Ovary (tissue), 9 donors: Measurements from ENCODE around the gene CD164L2. TPM values are rescaled to one million over a fixed set of nuclear protein-coding genes. Genes with fewer than 3 reads are reported as not detected.

Experiments
- DNase-seq, 5 donors: peaks; one replicate each; pipeline ENCODE4 v3.0.0-alpha.2; 2019 to 2020
- H3K27ac ChIP-seq, 2 donors: fragments of 200-600 bp; one replicate each; pipeline versions ENCODE4 v1.5.1 to v1.8.0; 2019 to 2022
- H3K27me3 ChIP-seq: fragments of 200-600 bp; one replicate; pipeline ENCODE4 v1.8.0; 2022
- H3K36me3 ChIP-seq: fragments of 200-600 bp; sonication (generic); one replicate; pipeline ENCODE4 v1.5.1; 2019
- H3K4me1 ChIP-seq: one replicate; pipeline ENCODE4 v1.8.1; 2013; ENCODE audit warnings: mild to moderate bottlenecking, moderate library complexity; ENCODE audit not compliant: insufficient read depth
- H3K4me3 ChIP-seq: fragments of 200-600 bp; sonication (generic); one replicate; pipeline ENCODE4 v1.5.1; 2017
- H3K9me3 ChIP-seq, 2 donors: fragments of 200-600 bp in 1 of 2; sonication (generic) in 1 of 2; one replicate each; pipeline versions ENCODE4 v1.5.1 to v1.8.1; 2013 to 2019; ENCODE audit warnings: mild to moderate bottlenecking in 1 of 2, moderate library complexity in 1 of 2
- EP300 ChIP-seq: sonication (generic); formaldehyde crosslinking; IDR thresholded peaks from one replicate; pipeline ENCODE4 v1.6.1; 2017; ENCODE audit warnings: antibody characterized with exemption
- POLR2A ChIP-seq: fragments of 450-650 bp; IDR thresholded peaks from one replicate; pipeline ENCODE4 v1.6.1; 2017; ENCODE audit warnings: antibody characterized with exemption, mild to moderate bottlenecking, moderate library complexity
- WGBS, 3 donors: extraction: QIAGEN DNeasy Blood & Tissue Kit in 1 of 3; methylation state at CpG; one replicate each; pipeline versions ENCODE4 v1.1.5 to v1.1.7; 2013 to 2017; 5-methylcytosine and 5-hydroxymethylcytosine counted together
- intact Hi-C, 4 donors: fragments of 100-400 bp; cut with DNase I; formaldehyde crosslinking; loops; one replicate each; pipeline versions ENCODE4 v1.11.0 to v1.15.1; 2022 to 2023
- polyA plus RNA-seq, 2 donors: library from polyadenylated mRNA; stranded (reverse); fragments of 200-250 nt in 1 of 2; fragments of 350-450 nt in 1 of 2; fragmentation: Illumina TruSeq in 1 of 2; extraction: RNeasy Lipid Tissue Mini Kit (QIAGEN cat#74804) in 1 of 2; gene quantifications; one replicate each; pipeline ENCODE4 v1.2.3, GENCODE V29; 2013 to 2014
- total RNA-seq, 7 donors: library from RNA; depleted of rRNA in 2 of 7; stranded (reverse); fragments of >200 nt in 2 of 7; fragmentation: NEBNext Ultra II Directional in 3 of 7; extraction: Animal tissue kit (Norgen Biotek cat#: 25700) in 3 of 7; gene quantifications; one replicate each; pipeline versions ENCODE4 v1.1.0 to v1.2.4, GENCODE V29; 2016 to 2023
- TF ChIP-seq, protein P1 (sequence below), 3 donors: fragments of 450-650 bp in 2 of 3; fragments of 200-600 bp in 1 of 3; IDR thresholded peaks; one replicate each; pipeline versions ENCODE4 v1.5.1 to v1.8.0; 2016 to 2022; ENCODE audit warnings: antibody characterized with exemption in 3 of 3, mild to moderate bottlenecking in 1 of 3
- donor health status: DM: no; HTN: no; CAD: no; lungs with moderate emphysema.
- donor health status: DM: no; HTN: no; CAD: no.
- donor health status: Bipolar disorder and iron deficiency.
- donor health status: DM: yes; HTN: yes; CAD: no.
- donor health status: DM: no; HTN: no; CAD: no.
- donor health status: DM: yes; HTN: yes; CAD: no.

Gene CD164L2
- total and polyA plus RNA-seq, 9 donors = 0.06 to 15.5 (median 0.86) TPM; not detected in 3

DNA sequence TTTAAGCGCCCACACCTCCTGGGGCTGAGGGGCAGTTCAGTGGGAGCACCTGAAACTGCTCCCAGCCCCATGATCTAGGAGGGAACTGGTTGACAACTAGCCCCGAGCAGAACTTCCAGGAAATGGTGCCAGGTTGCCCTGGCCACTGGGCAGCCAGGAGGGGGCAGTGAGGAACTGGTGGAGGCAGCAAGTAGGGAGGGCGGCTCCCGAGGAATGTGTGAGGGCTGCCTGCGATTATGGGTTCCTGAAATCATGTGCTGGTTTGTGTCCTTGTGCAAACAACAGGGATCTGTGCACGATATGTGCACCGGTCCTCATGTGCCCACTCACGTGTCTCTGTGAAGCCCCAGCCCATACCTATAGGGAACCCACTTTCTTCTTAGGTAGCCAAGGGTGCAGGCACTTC, 19.2 kb upstream of the CD164L2 start:
- Histone ChIP-seq H3K36me3 (no peaks in the 10 kb centered on the region), H3K4me1 (peaks cover 6% of the 10 kb centered on the region), H3K27me3 (no peaks in the 10 kb centered on the region), H3K27ac (peak overlapping the region in 1 of 2 donors; percentile 55), H3K9me3 (no peaks in the 10 kb centered on the region), H3K4me3 (no peak overlapping the region)
- WGBS, 3 donors = 22 to 26% (median 25%) methylated on average over 8 of the region's 8 CpGs
- intact Hi-C loops = loop anchor here (5.0 to 10.0 kb wide), 2 partner anchors 205 to 262 kb away; no protein-coding TSS in a partner anchor
- TF ChIP-seq, protein P1, sequence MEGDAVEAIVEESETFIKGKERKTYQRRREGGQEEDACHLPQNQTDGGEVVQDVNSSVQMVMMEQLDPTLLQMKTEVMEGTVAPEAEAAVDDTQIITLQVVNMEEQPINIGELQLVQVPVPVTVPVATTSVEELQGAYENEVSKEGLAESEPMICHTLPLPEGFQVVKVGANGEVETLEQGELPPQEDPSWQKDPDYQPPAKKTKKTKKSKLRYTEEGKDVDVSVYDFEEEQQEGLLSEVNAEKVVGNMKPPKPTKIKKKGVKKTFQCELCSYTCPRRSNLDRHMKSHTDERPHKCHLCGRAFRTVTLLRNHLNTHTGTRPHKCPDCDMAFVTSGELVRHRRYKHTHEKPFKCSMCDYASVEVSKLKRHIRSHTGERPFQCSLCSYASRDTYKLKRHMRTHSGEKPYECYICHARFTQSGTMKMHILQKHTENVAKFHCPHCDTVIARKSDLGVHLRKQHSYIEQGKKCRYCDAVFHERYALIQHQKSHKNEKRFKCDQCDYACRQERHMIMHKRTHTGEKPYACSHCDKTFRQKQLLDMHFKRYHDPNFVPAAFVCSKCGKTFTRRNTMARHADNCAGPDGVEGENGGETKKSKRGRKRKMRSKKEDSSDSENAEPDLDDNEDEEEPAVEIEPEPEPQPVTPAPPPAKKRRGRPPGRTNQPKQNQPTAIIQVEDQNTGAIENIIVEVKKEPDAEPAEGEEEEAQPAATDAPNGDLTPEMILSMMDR (IDR thresholded peaks at IDR 0.05) = peak in 2 of 3 donors; percentile 37 to 48
- TF ChIP-seq POLR2A (no peak), EP300 (no peak)
- peak; percentile 71 to 82 (median 72) for DNase-seq

GRCh38 chr1:27400963-27401341, 17.8 kb upstream of the CD164L2 start:
- Histone ChIP-seq H3K27ac (no peak overlapping the region), H3K36me3 (no peaks in the 10 kb centered on the region), H3K4me3 (no peak overlapping the region), H3K4me1 (peaks cover 6% of the 10 kb centered on the region), H3K27me3 (no peaks in the 10 kb centered on the region), H3K9me3 (no peaks in the 10 kb centered on the region)
- 67 to 82% (median 80%) methylated on average over 5 of the region's 5 CpGs for WGBS, 3 donors
- TF ChIP-seq EP300 (no peak), POLR2A (no peak)
- TF ChIP-seq, protein P1 (IDR thresholded peaks at IDR 0.05) = no peak
- intact Hi-C loops = loop anchor here (5.0 to 10.0 kb wide), 2 partner anchors 206 to 264 kb away; no protein-coding TSS in a partner anchor
- DNase-seq = no peak

DNA sequence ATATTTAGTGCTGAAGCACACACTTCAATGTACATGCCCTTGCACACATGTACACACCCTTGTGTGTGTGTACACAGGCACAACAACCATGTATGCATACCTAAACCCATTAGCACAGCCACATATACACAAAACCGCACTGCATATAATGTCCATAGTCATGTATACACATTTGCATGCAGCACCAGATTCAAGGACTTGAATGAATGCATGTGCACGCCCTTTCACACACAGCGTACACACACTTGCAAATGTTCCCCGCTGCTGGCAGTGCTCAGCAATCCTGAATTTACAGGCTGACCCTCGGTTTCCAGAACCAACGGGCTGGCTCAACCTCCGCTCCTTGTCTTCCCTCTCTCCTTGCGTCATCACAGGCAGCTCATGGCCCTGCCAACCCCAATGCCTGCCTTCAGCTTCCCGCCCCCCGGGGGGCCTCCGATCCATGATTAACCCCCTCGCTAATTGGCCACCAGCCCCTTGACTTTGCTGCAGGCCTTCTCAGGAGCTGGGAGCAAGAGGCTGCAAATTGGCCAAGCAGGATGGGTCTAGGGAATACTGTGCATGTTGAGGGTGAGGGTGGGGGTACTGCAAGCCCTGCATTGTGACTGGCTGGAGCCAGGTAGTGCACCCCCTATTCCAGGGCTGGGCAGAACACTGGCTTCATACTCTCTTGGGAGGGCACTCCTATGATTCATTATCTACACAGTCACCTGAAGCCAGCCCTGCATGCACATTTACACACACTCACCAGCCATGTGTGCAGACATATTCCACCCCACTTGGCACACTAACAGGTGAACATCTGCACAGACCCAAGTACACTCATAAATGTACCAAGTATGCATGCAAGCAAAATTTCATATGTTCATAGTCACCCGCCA, 17.2 kb upstream of the CD164L2 start:
- peaks cover 6% of the 10 kb centered on the region for H3K4me1 ChIP-seq
- 23 to 30% (median 27%) methylated on average over 13 of the region's 13 CpGs for WGBS, 3 donors

GRCh38 chr1:27399251-27400025, 16.3 kb upstream of the CD164L2 start:
- TF ChIP-seq, protein P1 (IDR thresholded peaks at IDR 0.05) = no peak
- no peak for TF ChIP-seq EP300
- TF ChIP-seq POLR2A = no peak
- peaks cover 6% of the 10 kb centered on the region for H3K4me1 ChIP-seq
- H3K27ac ChIP-seq = no peak overlapping the region
- 3 to 14% (median 11%) methylated on average over 19 of the region's 19 CpGs for WGBS, 3 donors
- H3K36me3 ChIP-seq = no peaks in the 10 kb centered on the region
- H3K4me3 ChIP-seq = no peak overlapping the region
- H3K27me3 ChIP-seq = no peaks in the 10 kb centered on the region
- intact Hi-C loops = loop anchor here (2.0 to 10.0 kb wide), 5 partner anchors 42 to 295 kb away; no protein-coding TSS in a partner anchor
- DNase-seq = peak in 1 of 5 donors; percentile 54
- H3K9me3 ChIP-seq = no peaks in the 10 kb centered on the region

More for the DNA sequence above, 17.2 kb upstream of the CD164L2 start:
- intact Hi-C loops = loop anchor here (5.0 to 10.0 kb wide), 2 partner anchors 207 to 264 kb away; no protein-coding TSS in a partner anchor
- Histone ChIP-seq H3K9me3 (no peaks in the 10 kb centered on the region), H3K27me3 (no peaks in the 10 kb centered on the region), H3K27ac (no peak overlapping the region), H3K4me3 (no peak overlapping the region), H3K36me3 (no peaks in the 10 kb centered on the region)
- TF ChIP-seq POLR2A (no peak), EP300 (no peak)
- TF ChIP-seq, protein P1 (IDR thresholded peaks at IDR 0.05) = no peak
- peak in 1 of 5 donors; percentile 59 for DNase-seq
